Trophoblast cell (in vitro differentiated cells and primary cell): ENCODE results near the gene CIC.
"Not testable (repeated sequence)": the region's sequence is repeated elsewhere in the genome, so short reads cannot be mapped to it uniquely, and the experiment has no call there.

Experiments
- DNase-seq, 2 donors: peaks; one replicate each; pipeline ENCODE4 v3.0.0-alpha.2; 2016
- H2AFZ ChIP-seq: 2 replicates; pipeline ENCODE4 v1.6.1; 2013; ENCODE audit warnings: low read length, moderate library complexity, mild to moderate bottlenecking; ENCODE audit not compliant: insufficient read depth, poor library complexity
- H2AK5ac ChIP-seq: 2 replicates; pipeline ENCODE4 v1.6.1; 2013; ENCODE audit warnings: mild to moderate bottlenecking, low read length
- H2BK120ac ChIP-seq: 2 replicates; pipeline ENCODE4 v1.6.1; 2013; ENCODE audit warnings: low read length, mild to moderate bottlenecking, moderate library complexity; ENCODE audit not compliant: insufficient read depth, poor library complexity
- H2BK12ac ChIP-seq: 2 replicates; pipeline ENCODE4 v1.6.1; 2013; ENCODE audit warnings: mild to moderate bottlenecking, low read length, moderate library complexity
- H2BK5ac ChIP-seq: 2 replicates; pipeline ENCODE4 v1.6.1; 2013; ENCODE audit warnings: low read length, low read depth, moderate library complexity, mild to moderate bottlenecking; ENCODE audit not compliant: poor library complexity
- H3K14ac ChIP-seq: 2 replicates; pipeline ENCODE4 v1.6.1; 2013; ENCODE audit warnings: mild to moderate bottlenecking, low read length
- H3K18ac ChIP-seq: 2 replicates; pipeline ENCODE4 v1.6.1; 2013; ENCODE audit warnings: mild to moderate bottlenecking, low read length
- H3K23ac ChIP-seq: 2 replicates; pipeline ENCODE4 v1.6.1; 2013; ENCODE audit warnings: low read length
- H3K27ac ChIP-seq: 2 replicates; pipeline ENCODE4 v1.5.1; 2013; ENCODE audit warnings: low read depth, mild to moderate bottlenecking, inconsistent platforms, low read length, moderate library complexity
- H3K27me3 ChIP-seq: 2 replicates; pipeline ENCODE4 v1.6.1; 2013; ENCODE audit warnings: inconsistent platforms, mild to moderate bottlenecking, low read length, moderate library complexity; ENCODE audit not compliant: insufficient read depth
- H3K36me3 ChIP-seq, 2 experiments: 1 replicate in 1 of 2; 2 replicates in 1 of 2; pipeline ENCODE4 v1.6.1; 2013; ENCODE audit warnings: low read length in 2 of 2, mild to moderate bottlenecking in 2 of 2, moderate library complexity in 1 of 2; ENCODE audit not compliant: insufficient read depth in 2 of 2, control insufficient read depth in 1 of 2
- H3K4ac ChIP-seq: 2 replicates; pipeline ENCODE4 v1.6.1; 2013; ENCODE audit warnings: low read depth, mild to moderate bottlenecking, low read length, moderate library complexity
- H3K4me1 ChIP-seq, 2 experiments: 1 replicate in 1 of 2; 2 replicates in 1 of 2; pipeline ENCODE4 v1.6.1; 2013; ENCODE audit warnings: low read length in 2 of 2, mild to moderate bottlenecking in 2 of 2, moderate library complexity in 1 of 2; ENCODE audit not compliant: insufficient read depth in 2 of 2, control insufficient read depth in 1 of 2
- H3K4me2 ChIP-seq: 2 replicates; pipeline ENCODE4 v1.6.1; 2013; ENCODE audit warnings: inconsistent platforms, mild to moderate bottlenecking, low read length, moderate library complexity
- H3K4me3 ChIP-seq: 2 replicates; pipeline ENCODE4 v1.5.1; 2013; ENCODE audit warnings: mild to moderate bottlenecking, low read depth, low read length, inconsistent platforms
- H3K79me1 ChIP-seq: one replicate; pipeline ENCODE4 v1.6.1; 2013; ENCODE audit warnings: low read length
- H3K79me2 ChIP-seq: 2 replicates; pipeline ENCODE4 v1.6.1; 2013; ENCODE audit warnings: low read length, mild to moderate bottlenecking; ENCODE audit not compliant: control insufficient read depth, insufficient read depth, poor library complexity
- H3K9ac ChIP-seq: 2 replicates; pipeline ENCODE4 v1.6.1; 2013; ENCODE audit warnings: mild to moderate bottlenecking, low read length
- H3K9me3 ChIP-seq: 2 replicates; pipeline ENCODE4 v1.6.1; 2013; ENCODE audit warnings: low read depth, mild to moderate bottlenecking, control low read depth, inconsistent platforms, low read length; ENCODE audit not compliant: insufficient read depth
- H4K12ac ChIP-seq: 2 replicates; pipeline ENCODE4 v1.6.1; 2013; ENCODE audit warnings: low read depth, mild to moderate bottlenecking, low read length, moderate library complexity
- H4K8ac ChIP-seq: 2 replicates; pipeline ENCODE4 v1.6.1; 2013; ENCODE audit warnings: low read depth, mild to moderate bottlenecking, low read length, moderate library complexity
- H4K91ac ChIP-seq: one replicate; pipeline ENCODE4 v1.6.1; 2013; ENCODE audit warnings: low read depth, mild to moderate bottlenecking, low read length, moderate library complexity
- WGBS: extraction: QIAGEN DNeasy Blood & Tissue Kit; methylation state at CpG from one replicate; pipeline ENCODE4 v1.1.7; 2013; ENCODE audit warnings: missing lambda C conversion rate; ENCODE audit not compliant: insufficient read length, insufficient coverage; ENCODE audit errors: extremely low coverage; 5-methylcytosine and 5-hydroxymethylcytosine counted together

The CIC gene

DNA sequence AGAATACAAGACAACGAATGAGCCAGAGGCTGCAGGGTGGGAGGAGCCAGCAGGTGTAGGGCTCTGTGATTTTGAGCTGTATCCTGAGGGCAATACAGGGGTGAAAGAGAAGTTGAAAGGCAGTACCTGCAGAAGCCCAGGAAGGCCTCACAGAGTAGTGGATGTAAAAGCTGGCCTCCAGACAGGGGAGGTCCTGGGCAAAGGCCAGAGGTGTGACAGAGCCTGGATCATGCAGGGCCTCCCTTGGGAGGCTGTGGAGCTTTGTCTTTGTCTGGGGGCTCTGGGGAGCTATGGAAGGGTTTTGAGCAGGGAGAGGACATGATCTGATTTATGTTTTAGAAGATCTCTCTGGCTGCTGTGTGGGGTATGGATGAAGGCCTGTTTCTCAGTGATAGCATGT lies 59.1 kb downstream of the CIC start:
- no peak overlapping the region for H3K4me2 ChIP-seq
- H3K79me2 ChIP-seq: peaks cover 3% of the 10 kb centered on the region
- no peak overlapping the region for H4K12ac ChIP-seq
- H3K27me3 ChIP-seq: peaks cover 19% of the 10 kb centered on the region
- H3K27ac ChIP-seq: no peak overlapping the region
- peaks cover 5% of the 10 kb centered on the region for H3K79me1 ChIP-seq
- no peak overlapping the region for H3K4me3 ChIP-seq
- no peak overlapping the region for H2BK120ac ChIP-seq
- no peak overlapping the region for H3K14ac ChIP-seq
- WGBS: no CpG with 5 or more reads among the region's 1 CpG
- H2BK12ac ChIP-seq: no peak overlapping the region
- peaks cover 5% of the 10 kb centered on the region in 2 experiments for H3K4me1 ChIP-seq
- DNase-seq: no peak
- H4K91ac ChIP-seq: no peak overlapping the region
- no peak overlapping the region for H2AFZ ChIP-seq
- no peak overlapping the region for H3K9ac ChIP-seq
- peaks cover 2% of the 10 kb centered on the region for H3K9me3 ChIP-seq
- H3K36me3 ChIP-seq: no peaks in the 10 kb centered on the region
- no peak overlapping the region for H3K4ac ChIP-seq
- H3K23ac ChIP-seq: no peak overlapping the region
- no peak overlapping the region for H2AK5ac ChIP-seq
- no peak overlapping the region for H3K18ac ChIP-seq
- H2BK5ac ChIP-seq: no peak overlapping the region
- H4K8ac ChIP-seq: no peak overlapping the region

DNA sequence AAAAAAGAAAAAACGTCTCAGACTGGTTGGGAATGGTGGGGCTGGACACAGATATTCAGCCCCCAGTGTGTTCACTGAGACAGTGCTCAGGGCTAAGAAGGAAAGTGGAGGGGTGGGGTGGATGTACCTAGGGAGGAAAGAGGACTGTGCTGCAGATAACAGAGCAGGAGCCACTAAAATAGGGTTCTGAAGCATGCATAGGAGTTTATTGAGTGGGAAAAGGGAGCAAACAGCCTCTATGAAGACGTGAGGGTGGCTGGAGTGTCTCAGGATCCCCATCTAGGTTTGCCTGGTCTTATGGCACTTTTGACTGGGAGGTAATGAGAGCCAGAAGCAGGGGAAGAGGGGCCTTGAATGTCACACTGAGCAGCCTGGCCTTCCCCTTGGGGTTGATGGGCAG lies 59.8 kb downstream of the CIC start:
- WGBS: no CpG with 5 or more reads among the region's 2 CpGs
- H3K14ac ChIP-seq: no peak overlapping the region

DNA sequence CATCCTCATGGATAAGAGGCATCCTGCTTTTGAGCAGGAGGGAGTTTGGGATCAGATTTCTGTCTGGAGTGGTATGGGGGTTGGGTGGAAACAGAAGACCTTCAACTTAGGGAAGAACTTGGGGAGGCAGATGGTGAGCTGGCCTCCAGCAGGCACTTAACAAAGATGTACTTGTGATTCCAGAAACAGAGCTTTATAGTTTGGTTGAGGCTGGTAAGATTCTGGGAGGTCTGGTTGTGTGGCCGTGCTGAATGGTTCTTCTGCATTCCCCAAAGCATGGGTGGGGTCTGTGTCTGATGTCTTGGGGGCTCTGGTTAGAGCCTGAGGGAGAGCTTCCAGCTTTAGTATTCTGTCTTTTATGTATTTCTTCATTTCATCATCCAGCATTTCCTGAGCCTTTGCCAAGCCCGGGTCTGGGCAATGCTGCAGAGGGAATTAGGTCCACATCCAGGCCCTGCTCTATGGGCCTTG lies 61.2 kb downstream of the CIC start:
- no peaks in the 10 kb centered on the region for H3K9me3 ChIP-seq

More for the DNA sequence above, 59.8 kb downstream of the CIC start:
- Histone ChIP-seq H3K4ac (no peak overlapping the region), H4K8ac (no peak overlapping the region), H2AFZ (no peak overlapping the region), H3K4me3 (no peak overlapping the region), H3K79me1 (peaks cover 5% of the 10 kb centered on the region), H3K23ac (no peak overlapping the region), H4K91ac (no peak overlapping the region), H4K12ac (no peak overlapping the region), H2AK5ac (no peak overlapping the region), H3K9me3 (peaks cover 2% of the 10 kb centered on the region), H3K9ac (no peak overlapping the region), H2BK120ac (no peak overlapping the region), H3K79me2 (peaks cover 3% of the 10 kb centered on the region), H3K4me1 (peaks cover 5% of the 10 kb centered on the region in 2 experiments), H2BK12ac (no peak overlapping the region), H3K27ac (no peak overlapping the region), H3K27me3 (peaks cover 12% of the 10 kb centered on the region), H2BK5ac (no peak overlapping the region), H3K18ac (no peak overlapping the region), H3K4me2 (no peak overlapping the region), H3K36me3 (peaks cover 0 to 3% of the 10 kb centered on the region in 2 experiments)
- DNase-seq: no peak

DNA sequence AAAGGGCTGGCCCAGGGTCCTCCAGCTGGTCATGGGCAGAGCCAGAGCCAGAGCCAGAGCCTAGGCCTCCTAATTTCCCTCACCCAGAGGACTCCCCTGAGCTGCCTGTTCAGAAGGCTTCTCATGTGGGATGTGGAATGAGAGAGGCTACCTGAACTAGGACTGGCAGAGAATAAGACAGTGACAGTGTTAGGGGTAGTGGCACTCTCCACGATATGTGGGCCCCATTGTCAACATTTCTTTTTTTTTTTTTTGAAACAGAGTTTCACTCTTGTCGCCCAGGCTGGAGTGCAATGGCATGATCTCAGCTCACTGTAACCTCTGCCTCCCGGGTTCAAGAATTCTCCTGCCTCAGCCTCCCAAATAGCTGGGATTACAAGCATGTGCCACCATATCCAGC lies 62.3 kb downstream of the CIC start:
- not testable (repeated sequence) for DNase-seq, H2BK120ac ChIP-seq, H3K27me3 ChIP-seq, H2AK5ac ChIP-seq, H2BK5ac ChIP-seq, H3K23ac ChIP-seq, H3K4me2 ChIP-seq, H3K9ac ChIP-seq, H3K14ac ChIP-seq, H3K4me3 ChIP-seq, H4K12ac ChIP-seq, H3K18ac ChIP-seq, H3K27ac ChIP-seq, H3K4me1 ChIP-seq, H4K8ac ChIP-seq, H3K79me1 ChIP-seq, H2AFZ ChIP-seq, H4K91ac ChIP-seq, H3K79me2 ChIP-seq, H2BK12ac ChIP-seq, H3K4ac ChIP-seq, H3K9me3 ChIP-seq
- peaks cover 9 to 10% of the 10 kb centered on the region in 2 experiments for H3K36me3 ChIP-seq
- WGBS: no CpG with 5 or more reads among the region's 3 CpGs

More for the DNA sequence above, 61.2 kb downstream of the CIC start:
- H3K79me1 ChIP-seq: peaks cover 5% of the 10 kb centered on the region
- H3K4me2 ChIP-seq: no peak overlapping the region
- no peak overlapping the region for H3K4me3 ChIP-seq
- H3K4me1 ChIP-seq: peaks cover 5% of the 10 kb centered on the region in 2 experiments
- no peak overlapping the region for H2BK5ac ChIP-seq
- peaks cover 3% of the 10 kb centered on the region for H3K79me2 ChIP-seq
- no peak overlapping the region for H2BK12ac ChIP-seq
- H3K27ac ChIP-seq: no peak overlapping the region
- H3K9ac ChIP-seq: no peak overlapping the region
- no peak overlapping the region for H3K4ac ChIP-seq
- no peak overlapping the region for H4K12ac ChIP-seq
- H4K8ac ChIP-seq: no peak overlapping the region
- no peak overlapping the region for H3K23ac ChIP-seq
- H4K91ac ChIP-seq: no peak overlapping the region
- H3K27me3 ChIP-seq: no peaks in the 10 kb centered on the region
- no peak overlapping the region for H3K14ac ChIP-seq
- no peak overlapping the region for H3K18ac ChIP-seq
- no peak overlapping the region for H2BK120ac ChIP-seq
- no CpG with 5 or more reads among the region's 2 CpGs for WGBS
- no peak for DNase-seq
- peaks cover 3 to 4% of the 10 kb centered on the region in 2 experiments for H3K36me3 ChIP-seq
- H2AFZ ChIP-seq: no peak overlapping the region
- no peak overlapping the region for H2AK5ac ChIP-seq
